ENCODE data around the gene TRAPPC12.

TRAPPC12 gene

DNA sequence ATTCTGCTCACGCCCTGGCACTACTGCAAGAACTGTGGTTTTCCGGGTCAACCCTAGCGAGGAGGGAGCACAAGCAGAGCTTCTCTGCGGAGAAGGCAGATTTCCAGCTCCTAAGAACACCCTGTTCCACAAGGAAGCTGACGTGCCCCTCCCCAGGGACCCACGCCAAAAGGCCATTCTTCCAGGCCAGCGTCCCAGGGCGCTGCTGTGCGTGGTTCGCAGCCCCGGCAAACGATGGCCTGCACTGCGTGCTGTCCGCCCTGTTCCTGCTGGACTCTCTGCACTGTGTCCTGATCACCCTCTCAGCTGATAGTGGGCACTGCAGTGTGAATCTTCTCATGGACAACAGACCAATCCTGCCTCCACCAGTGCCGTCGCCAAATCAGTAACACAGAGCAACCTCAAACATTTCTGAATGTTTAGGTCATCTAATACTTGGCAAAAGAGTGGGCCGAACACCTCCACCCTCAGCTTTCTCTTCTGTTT is 90.7 kb downstream of the TRAPPC12 start:
- H3K27ac ChIP-seq, result peak overlapping the region; percentile 43
- no peak for TF ChIP-seq ZFX (IDR thresholded peaks at IDR 0.05; ENCODE audit: borderline replicate concordance)
- TF ChIP-seq, protein P1, sequence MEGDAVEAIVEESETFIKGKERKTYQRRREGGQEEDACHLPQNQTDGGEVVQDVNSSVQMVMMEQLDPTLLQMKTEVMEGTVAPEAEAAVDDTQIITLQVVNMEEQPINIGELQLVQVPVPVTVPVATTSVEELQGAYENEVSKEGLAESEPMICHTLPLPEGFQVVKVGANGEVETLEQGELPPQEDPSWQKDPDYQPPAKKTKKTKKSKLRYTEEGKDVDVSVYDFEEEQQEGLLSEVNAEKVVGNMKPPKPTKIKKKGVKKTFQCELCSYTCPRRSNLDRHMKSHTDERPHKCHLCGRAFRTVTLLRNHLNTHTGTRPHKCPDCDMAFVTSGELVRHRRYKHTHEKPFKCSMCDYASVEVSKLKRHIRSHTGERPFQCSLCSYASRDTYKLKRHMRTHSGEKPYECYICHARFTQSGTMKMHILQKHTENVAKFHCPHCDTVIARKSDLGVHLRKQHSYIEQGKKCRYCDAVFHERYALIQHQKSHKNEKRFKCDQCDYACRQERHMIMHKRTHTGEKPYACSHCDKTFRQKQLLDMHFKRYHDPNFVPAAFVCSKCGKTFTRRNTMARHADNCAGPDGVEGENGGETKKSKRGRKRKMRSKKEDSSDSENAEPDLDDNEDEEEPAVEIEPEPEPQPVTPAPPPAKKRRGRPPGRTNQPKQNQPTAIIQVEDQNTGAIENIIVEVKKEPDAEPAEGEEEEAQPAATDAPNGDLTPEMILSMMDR (IDR thresholded peaks at IDR 0.05), result no peak

DNA sequence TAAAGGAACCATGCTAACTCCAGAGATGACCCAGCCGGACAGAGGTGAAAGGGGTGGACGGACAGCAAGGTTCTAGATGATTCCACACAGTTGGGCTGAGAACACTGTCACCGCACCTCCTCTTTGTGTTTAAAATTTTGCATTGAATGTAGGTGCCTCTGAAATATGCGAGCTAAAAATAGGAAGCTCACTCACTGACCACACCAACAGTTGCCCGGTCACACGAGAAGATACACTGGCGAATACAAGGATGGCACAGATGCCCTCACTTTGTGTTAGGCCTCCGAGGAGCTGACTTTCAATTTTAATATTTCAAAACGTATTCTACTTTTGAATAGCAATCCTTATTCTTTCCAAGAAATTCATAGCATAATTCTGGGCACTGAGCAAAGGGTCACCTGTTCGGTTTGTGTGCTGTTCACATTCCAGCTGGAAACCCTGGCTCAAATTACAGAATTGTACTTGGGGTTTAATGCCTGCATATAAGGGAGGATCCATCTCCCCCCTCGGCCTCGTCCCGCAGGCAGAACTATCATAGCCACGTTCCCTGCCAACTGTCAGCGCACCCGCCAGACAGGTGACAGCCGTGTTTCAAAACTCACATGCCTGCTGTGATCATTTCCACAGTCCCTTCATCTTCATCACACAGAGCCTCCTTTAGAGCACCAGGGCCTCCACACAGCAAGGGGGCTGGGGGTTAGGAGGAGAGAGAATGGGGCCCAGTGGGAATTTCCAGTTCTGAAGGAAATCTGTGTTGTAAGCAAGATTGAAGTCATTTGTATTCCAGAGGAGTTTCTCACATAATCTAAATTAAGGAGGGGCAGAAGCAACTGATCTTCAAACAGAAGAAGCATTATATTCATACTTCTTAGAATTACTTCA is 91.6 kb downstream of the TRAPPC12 start:
- no peak for TF ChIP-seq ZFX (IDR thresholded peaks at IDR 0.05; ENCODE audit: borderline replicate concordance)
- TF ChIP-seq, protein P1 (IDR thresholded peaks at IDR 0.05), result no peak
- peak overlapping the region; percentile 43; the same call in 1 of the 2 replicates for H3K27ac ChIP-seq

DNA sequence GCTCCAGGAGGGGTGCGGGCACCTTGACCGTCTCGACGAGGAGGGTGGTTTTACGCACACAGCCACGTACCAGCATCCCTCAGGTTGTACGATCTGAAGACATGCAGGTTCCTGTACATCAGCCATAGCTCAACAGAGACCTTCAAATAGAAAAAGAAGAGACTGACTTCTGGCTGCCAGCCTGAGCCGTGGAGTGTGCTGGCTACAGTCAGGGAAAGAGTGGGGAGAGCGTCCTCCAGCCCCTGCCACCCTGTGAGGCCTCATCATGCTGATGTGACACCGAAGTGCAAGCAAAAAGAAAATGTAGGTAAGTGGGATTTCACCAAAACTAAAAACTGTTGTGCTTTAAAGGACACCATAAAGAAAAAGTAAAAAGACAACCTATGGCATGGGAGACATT is 92.8 kb downstream of the TRAPPC12 start:
- TF ChIP-seq, protein P1 (IDR thresholded peaks at IDR 0.05), result no peak
- TF ChIP-seq ZFX (IDR thresholded peaks at IDR 0.05; ENCODE audit: borderline replicate concordance), result no peak
- no peak overlapping the region for H3K27ac ChIP-seq

DNA sequence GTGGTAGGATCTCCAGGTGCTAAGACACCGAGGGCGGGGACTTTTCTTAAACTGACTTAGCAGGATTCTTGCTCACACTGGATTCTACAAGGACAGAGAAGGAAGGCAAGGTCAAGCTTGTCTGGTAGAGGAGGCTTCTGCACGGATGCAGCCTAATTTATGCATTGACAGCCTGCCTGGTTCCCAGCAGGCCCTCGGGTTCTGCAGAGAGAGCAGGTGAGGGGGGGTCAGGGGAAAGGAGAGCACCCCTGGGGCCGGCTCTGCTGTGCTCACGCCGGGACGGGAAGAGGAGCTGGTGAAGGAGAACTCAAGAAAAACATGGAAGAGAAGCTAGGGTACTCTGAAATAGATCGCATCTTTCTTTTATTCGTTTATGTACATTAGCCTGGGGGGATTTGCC is 93.5 kb downstream of the TRAPPC12 start:
- TF ChIP-seq, protein P1 (IDR thresholded peaks at IDR 0.05), result no peak
- no peak for TF ChIP-seq ZFX (IDR thresholded peaks at IDR 0.05; ENCODE audit: borderline replicate concordance)
- H3K27ac ChIP-seq, result no peak overlapping the region

DNA sequence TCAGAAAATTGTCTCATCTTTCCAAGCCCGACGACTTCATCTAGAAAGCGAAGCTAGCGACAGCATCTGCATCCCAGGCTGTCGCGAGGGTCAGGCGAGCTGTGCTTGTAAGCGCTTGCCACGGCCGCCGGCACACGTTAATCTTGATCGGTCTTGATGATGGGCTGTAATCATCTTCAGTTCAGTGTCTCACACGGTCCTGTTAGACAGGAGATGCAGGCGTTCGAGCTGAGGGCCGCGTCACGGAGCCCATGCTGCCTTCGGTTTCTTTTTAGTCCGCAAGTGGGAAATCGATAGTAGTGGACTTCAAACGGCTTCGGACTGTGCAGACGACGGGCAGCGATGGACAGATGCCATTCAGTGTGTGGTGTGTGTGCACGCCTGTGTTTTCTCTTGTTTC is 96.3 kb downstream of the TRAPPC12 start:
- no peak overlapping the region for H3K27ac ChIP-seq
- TF ChIP-seq ZFX (IDR thresholded peaks at IDR 0.05; ENCODE audit: borderline replicate concordance), result no peak
- TF ChIP-seq, protein P1 (IDR thresholded peaks at IDR 0.05), result no peak

DNA sequence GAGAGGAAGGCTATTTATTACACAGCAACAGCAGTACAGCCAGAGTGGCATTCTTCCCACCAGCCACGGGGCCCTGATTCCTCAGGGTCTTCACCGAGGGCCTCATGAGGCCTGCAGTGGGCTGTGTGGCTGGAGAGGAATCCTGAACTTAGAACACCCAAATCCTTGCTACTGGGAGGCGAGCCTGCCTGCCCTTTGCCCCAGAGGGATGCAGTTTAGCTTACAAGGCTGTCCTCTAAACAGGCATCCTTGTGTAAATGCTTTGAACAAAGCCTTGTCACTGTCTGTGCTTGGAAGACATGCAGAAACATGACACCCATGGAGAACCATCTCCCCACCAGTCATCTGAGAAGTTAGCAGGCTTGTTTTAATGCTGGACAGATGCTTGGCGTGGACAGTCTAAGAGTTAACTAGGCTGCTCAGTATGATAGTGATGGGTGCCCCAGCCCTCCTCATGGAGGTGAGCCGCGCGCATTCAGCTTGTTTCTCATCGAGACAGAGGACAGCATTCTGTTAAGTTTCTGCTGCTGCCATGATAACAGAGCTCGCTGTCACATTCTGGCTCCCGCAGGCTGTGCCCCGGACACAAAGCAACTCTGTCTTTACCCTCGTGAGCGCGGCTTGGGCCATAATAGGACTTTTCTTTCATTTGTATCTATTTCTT is 97.0 kb downstream of the TRAPPC12 start:
- TF ChIP-seq, protein P1 (IDR thresholded peaks at IDR 0.05), result no peak
- no peak for TF ChIP-seq ZFX (IDR thresholded peaks at IDR 0.05; ENCODE audit: borderline replicate concordance)
- no peak overlapping the region for H3K27ac ChIP-seq

DNA sequence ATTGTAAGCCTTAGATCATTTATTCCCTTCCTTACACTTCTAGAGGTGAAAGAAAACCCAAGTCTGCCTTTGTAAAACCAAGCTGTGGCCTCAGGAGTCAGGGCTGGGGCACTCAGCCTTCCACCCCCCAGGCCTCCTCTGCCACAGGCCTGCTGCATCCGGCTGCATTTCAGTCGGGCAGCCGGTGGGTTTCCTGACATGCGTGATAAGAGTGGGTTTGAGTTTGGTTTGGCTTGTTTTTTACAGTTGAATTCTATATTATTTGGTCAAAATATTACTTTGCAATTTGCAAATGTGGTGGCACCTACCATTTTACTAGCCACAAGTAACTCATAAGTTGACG is 97.5 kb downstream of the TRAPPC12 start:
- TF ChIP-seq, protein P1 (IDR thresholded peaks at IDR 0.05), result no peak
- no peak for TF ChIP-seq ZFX (IDR thresholded peaks at IDR 0.05; ENCODE audit: borderline replicate concordance)

More for the DNA sequence above, 97.5 kb downstream of the TRAPPC12 start:
- no peak overlapping the region for H3K27ac ChIP-seq

All from 22Rv1 (cell line).